GM23338 (cell line): Measurements from ENCODE around the gene FBXO9.

Experiments
- CTCF ChIP-seq, 2 experiments: fragments of 200-600 bp in 1 of 2; sonication (generic) in 1 of 2; conservative IDR thresholded peaks; 2 replicates each; pipeline versions ENCODE4 v1.5.1 to v1.6.1; 2016 to 2017; ENCODE audit warnings: antibody characterized with exemption in 2 of 2, low read depth in 2 of 2, mild to moderate bottlenecking in 2 of 2, moderate library complexity in 1 of 2
- EZH2 ChIP-seq: fragments of 200-600 bp; sonication (generic); IDR thresholded peaks from one replicate; pipeline ENCODE4 v1.8.0; 2017; ENCODE audit warnings: antibody characterized with exemption, mild to moderate bottlenecking, low read depth; ENCODE audit not compliant: unreplicated experiment
- EZH2phosphoT487 ChIP-seq: fragments of 200-600 bp; sonication (generic); IDR thresholded peaks from one replicate; pipeline ENCODE4 v1.8.1; 2018; ENCODE audit warnings: antibody characterized with exemption; ENCODE audit not compliant: unreplicated experiment
- JUNB ChIP-seq: IDR thresholded peaks from one replicate; pipeline ENCODE4 v1.6.1; 2016; ENCODE audit warnings: antibody characterized with exemption; ENCODE audit not compliant: unreplicated experiment
- NANOG ChIP-seq: IDR thresholded peaks from 2 replicates; pipeline ENCODE4 v1.6.1; 2016; ENCODE audit warnings: antibody characterized with exemption, borderline replicate concordance
- POLR2AphosphoS5 ChIP-seq: IDR thresholded peaks from 2 replicates; pipeline ENCODE4 v1.6.1; 2016; ENCODE audit warnings: antibody characterized with exemption, low read depth
- REST ChIP-seq: IDR thresholded peaks from one replicate; pipeline ENCODE4 v1.6.1; 2018; ENCODE audit warnings: antibody characterized with exemption; ENCODE audit not compliant: unreplicated experiment
- ZNF331 ChIP-seq: fragments of 250-450 bp; sonication (Bioruptor Pico); IDR thresholded peaks from 2 replicates; pipeline ENCODE4 v1.5.0; 2020; ENCODE audit warnings: low read depth, mild to moderate bottlenecking, moderate library complexity

- TF ChIP-seq CTCF (conservative IDR thresholded peaks at IDR 0.05; ENCODE audit: low read depth in 2 of 2) (no peak), EZH2phosphoT487 (no peak), ZNF331 (CRISPR knock-in tag) (no peak), POLR2AphosphoS5 (no peak), JUNB (no peak), NANOG (no peak), EZH2 (no peak), REST (no peak)
These were observed 46.8 kb upstream of the FBXO9 start for GRCh38 chr6:53018446-53018845.
